Measurements from ENCODE around the gene BANP.
A peak's percentile ranks its signal among the peaks of the same experiment; 100 is the strongest.

Gene BANP

GRCh38 chr16:87924811-87925670 is 26.2 kb upstream of the BANP start:
- H3K27ac ChIP-seq: peak overlapping the region; percentile 63
- no peak for TF ChIP-seq ZFX (IDR thresholded peaks at IDR 0.05)
- TF ChIP-seq CTCF (conservative IDR thresholded peaks at IDR 0.05): no peak

- peak overlapping the region; percentile 63; the same call in 1 of the 2 replicates for H3K27ac ChIP-seq
- TF ChIP-seq CTCF (conservative IDR thresholded peaks at IDR 0.05) (no peak), ZFX (IDR thresholded peaks at IDR 0.05) (no peak)
Measured at GRCh38 chr16:87926246-87927194, 24.7 kb upstream of the BANP start.

- TF ChIP-seq ZFX (IDR thresholded peaks at IDR 0.05) (no peak), CTCF (conservative IDR thresholded peaks at IDR 0.05) (no peak)
- no peak overlapping the region for H3K27ac ChIP-seq
Measured at GRCh38 chr16:87927195-87927562, 24.1 kb upstream of the BANP start.

- TF ChIP-seq CTCF (conservative IDR thresholded peaks at IDR 0.05) (no peak), ZFX (IDR thresholded peaks at IDR 0.05) (no peak)
- no peak overlapping the region for H3K27ac ChIP-seq
Measured at GRCh38 chr16:87929986-87930385, 21.2 kb upstream of the BANP start.

- TF ChIP-seq ZFX (IDR thresholded peaks at IDR 0.05) (no peak), CTCF (conservative IDR thresholded peaks at IDR 0.05) (no peak; the same call in 1 of the 2 replicates)
- no peak overlapping the region for H3K27ac ChIP-seq
Measured at GRCh38 chr16:87930456-87930855, 20.8 kb upstream of the BANP start.

GRCh38 chr16:87931504-87931903 is 19.7 kb upstream of the BANP start:
- no peak overlapping the region; the same call in 1 of the 2 replicates for H3K27ac ChIP-seq
- TF ChIP-seq ZFX (IDR thresholded peaks at IDR 0.05) (no peak), CTCF (conservative IDR thresholded peaks at IDR 0.05) (no peak)

- peak overlapping the region; percentile 6; the same call in 1 of the 2 replicates for H3K27ac ChIP-seq
Measured at GRCh38 chr16:87932475-87933139, 18.6 kb upstream of the BANP start.

Measured in C4-2B (cell line).